Measurements from ENCODE around the gene PLCH1. TPM values are rescaled to one million over a fixed set of nuclear protein-coding genes. Genes with fewer than 3 reads are reported as not detected.

The PLCH1 gene
- total and polyA plus RNA-seq, 4 donors: 0.03 to 1.0 (median 0.22) TPM

DNA sequence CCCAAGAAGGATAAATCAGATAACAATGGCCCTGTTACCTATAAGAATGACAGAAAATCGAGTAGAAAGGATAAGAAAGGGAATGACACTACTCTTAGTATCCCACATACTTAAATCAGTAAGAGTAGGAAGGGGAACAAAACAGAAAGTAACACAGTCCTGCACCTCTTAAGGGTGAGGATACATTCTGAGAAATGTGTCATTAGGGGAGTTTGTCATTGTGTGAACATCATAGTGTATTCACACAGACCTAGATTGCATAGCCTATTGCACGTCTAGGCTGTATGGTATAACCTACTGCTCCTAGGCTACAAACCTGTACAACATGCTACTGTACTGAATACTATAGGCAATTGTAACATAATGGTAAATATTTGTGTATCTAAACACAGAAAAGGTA is 142.6 kb downstream of the PLCH1 start:
- H3K27ac ChIP-seq (ENCODE audit: low read depth in 1 of 2, low read length in 2 of 2): no peak overlapping the region
- no peak overlapping the region for H3K9ac ChIP-seq (ENCODE audit: low read depth in 1 of 2, low read length in 2 of 2)
- no peak for DNase-seq (ENCODE audit: low spot score)
- TF ChIP-seq, protein P1, sequence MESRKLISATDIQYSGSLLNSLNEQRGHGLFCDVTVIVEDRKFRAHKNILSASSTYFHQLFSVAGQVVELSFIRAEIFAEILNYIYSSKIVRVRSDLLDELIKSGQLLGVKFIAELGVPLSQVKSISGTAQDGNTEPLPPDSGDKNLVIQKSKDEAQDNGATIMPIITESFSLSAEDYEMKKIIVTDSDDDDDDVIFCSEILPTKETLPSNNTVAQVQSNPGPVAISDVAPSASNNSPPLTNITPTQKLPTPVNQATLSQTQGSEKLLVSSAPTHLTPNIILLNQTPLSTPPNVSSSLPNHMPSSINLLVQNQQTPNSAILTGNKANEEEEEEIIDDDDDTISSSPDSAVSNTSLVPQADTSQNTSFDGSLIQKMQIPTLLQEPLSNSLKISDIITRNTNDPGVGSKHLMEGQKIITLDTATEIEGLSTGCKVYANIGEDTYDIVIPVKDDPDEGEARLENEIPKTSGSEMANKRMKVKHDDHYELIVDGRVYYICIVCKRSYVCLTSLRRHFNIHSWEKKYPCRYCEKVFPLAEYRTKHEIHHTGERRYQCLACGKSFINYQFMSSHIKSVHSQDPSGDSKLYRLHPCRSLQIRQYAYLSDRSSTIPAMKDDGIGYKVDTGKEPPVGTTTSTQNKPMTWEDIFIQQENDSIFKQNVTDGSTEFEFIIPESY (IDR thresholded peaks at IDR 0.05): no peak
- TF ChIP-seq YY1 (IDR thresholded peaks at IDR 0.05) (no peak), GABPA (IDR thresholded peaks at IDR 0.05 in 1 of 2, conservative IDR thresholded peaks at IDR 0.05 in 1 of 2) (no peak), EGR1 (IDR thresholded peaks at IDR 0.05; ENCODE audit: low read depth in 2 of 2) (no peak), FOXA1 (IDR thresholded peaks at IDR 0.05) (no peak), RXRA (IDR thresholded peaks at IDR 0.05) (no peak), HNF4G (IDR thresholded peaks at IDR 0.05) (no peak), HNF4A (conservative IDR thresholded peaks at IDR 0.05) (no peak), FOXA2 (IDR thresholded peaks at IDR 0.05) (no peak), NR2F2 (IDR thresholded peaks at IDR 0.05) (no peak), TAF1 (conservative IDR thresholded peaks at IDR 0.05) (no peak), SP1 (IDR thresholded peaks at IDR 0.05) (no peak), JUND (IDR thresholded peaks at IDR 0.05) (no peak)
- TF ChIP-seq, protein P2, sequence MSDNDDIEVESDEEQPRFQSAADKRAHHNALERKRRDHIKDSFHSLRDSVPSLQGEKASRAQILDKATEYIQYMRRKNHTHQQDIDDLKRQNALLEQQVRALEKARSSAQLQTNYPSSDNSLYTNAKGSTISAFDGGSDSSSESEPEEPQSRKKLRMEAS (IDR thresholded peaks at IDR 0.05): no peak
- TF ChIP-seq, protein P3, sequence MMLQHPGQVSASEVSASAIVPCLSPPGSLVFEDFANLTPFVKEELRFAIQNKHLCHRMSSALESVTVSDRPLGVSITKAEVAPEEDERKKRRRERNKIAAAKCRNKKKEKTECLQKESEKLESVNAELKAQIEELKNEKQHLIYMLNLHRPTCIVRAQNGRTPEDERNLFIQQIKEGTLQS (IDR thresholded peaks at IDR 0.05): no peak
- TF ChIP-seq, protein P4, sequence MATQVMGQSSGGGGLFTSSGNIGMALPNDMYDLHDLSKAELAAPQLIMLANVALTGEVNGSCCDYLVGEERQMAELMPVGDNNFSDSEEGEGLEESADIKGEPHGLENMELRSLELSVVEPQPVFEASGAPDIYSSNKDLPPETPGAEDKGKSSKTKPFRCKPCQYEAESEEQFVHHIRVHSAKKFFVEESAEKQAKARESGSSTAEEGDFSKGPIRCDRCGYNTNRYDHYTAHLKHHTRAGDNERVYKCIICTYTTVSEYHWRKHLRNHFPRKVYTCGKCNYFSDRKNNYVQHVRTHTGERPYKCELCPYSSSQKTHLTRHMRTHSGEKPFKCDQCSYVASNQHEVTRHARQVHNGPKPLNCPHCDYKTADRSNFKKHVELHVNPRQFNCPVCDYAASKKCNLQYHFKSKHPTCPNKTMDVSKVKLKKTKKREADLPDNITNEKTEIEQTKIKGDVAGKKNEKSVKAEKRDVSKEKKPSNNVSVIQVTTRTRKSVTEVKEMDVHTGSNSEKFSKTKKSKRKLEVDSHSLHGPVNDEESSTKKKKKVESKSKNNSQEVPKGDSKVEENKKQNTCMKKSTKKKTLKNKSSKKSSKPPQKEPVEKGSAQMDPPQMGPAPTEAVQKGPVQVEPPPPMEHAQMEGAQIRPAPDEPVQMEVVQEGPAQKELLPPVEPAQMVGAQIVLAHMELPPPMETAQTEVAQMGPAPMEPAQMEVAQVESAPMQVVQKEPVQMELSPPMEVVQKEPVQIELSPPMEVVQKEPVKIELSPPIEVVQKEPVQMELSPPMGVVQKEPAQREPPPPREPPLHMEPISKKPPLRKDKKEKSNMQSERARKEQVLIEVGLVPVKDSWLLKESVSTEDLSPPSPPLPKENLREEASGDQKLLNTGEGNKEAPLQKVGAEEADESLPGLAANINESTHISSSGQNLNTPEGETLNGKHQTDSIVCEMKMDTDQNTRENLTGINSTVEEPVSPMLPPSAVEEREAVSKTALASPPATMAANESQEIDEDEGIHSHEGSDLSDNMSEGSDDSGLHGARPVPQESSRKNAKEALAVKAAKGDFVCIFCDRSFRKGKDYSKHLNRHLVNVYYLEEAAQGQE (IDR thresholded peaks at IDR 0.05): no peak
- TF ChIP-seq, protein P5, sequence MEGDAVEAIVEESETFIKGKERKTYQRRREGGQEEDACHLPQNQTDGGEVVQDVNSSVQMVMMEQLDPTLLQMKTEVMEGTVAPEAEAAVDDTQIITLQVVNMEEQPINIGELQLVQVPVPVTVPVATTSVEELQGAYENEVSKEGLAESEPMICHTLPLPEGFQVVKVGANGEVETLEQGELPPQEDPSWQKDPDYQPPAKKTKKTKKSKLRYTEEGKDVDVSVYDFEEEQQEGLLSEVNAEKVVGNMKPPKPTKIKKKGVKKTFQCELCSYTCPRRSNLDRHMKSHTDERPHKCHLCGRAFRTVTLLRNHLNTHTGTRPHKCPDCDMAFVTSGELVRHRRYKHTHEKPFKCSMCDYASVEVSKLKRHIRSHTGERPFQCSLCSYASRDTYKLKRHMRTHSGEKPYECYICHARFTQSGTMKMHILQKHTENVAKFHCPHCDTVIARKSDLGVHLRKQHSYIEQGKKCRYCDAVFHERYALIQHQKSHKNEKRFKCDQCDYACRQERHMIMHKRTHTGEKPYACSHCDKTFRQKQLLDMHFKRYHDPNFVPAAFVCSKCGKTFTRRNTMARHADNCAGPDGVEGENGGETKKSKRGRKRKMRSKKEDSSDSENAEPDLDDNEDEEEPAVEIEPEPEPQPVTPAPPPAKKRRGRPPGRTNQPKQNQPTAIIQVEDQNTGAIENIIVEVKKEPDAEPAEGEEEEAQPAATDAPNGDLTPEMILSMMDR (IDR thresholded peaks at IDR 0.05; ENCODE audit: low read depth, low read length, missing input control): no peak
- H3K9me3 ChIP-seq (ENCODE audit: control insufficient read depth in 4 of 4, low read length in 3 of 4): no peaks in the 10 kb centered on the region
- peaks cover 0 to 13% (median 4%) of the 10 kb centered on the region in 4 donors for H3K4me1 ChIP-seq (ENCODE audit: control insufficient read depth in 4 of 4, insufficient read depth in 4 of 4, low read length in 3 of 4)
- no peaks in the 10 kb centered on the region for H3K36me3 ChIP-seq (ENCODE audit: control insufficient read depth in 4 of 4, insufficient read depth in 3 of 4, low read depth in 1 of 4, low read length in 3 of 4)
- no peaks in the 10 kb centered on the region for H3K27me3 ChIP-seq (ENCODE audit: control insufficient read depth in 4 of 4, insufficient read depth in 4 of 4, low read length in 3 of 4)
- no peak overlapping the region for H3K4me3 ChIP-seq (ENCODE audit: low read depth in 1 of 3, low read length in 3 of 3)
- WGBS: 64% methylated on average over 2 of the region's 2 CpGs

DNA sequence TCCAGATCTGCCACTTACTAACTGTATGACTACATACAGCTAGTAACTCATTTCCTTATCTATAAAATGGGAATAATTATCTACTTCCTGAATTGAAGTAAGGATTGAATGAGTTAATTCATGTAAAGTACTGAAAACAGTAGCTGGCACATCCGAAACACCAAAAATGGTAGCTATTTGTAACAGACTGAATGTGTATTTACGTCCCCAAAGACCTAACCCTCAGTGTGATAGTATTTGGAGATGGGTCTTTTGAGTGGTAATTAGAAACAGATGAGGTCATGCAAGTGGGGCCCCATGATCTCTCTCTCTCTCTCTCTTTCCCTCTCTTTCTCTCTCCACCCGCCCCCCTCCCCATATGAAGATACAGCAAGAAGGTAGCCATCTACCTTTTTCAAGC is 146.2 kb downstream of the PLCH1 start:
- TF ChIP-seq JUND (IDR thresholded peaks at IDR 0.05): no peak
- no peak for TF ChIP-seq YY1 (IDR thresholded peaks at IDR 0.05)
- TF ChIP-seq SP1 (IDR thresholded peaks at IDR 0.05): no peak
- TF ChIP-seq FOXA2 (IDR thresholded peaks at IDR 0.05): no peak
- Histone ChIP-seq H3K27ac (ENCODE audit: low read depth in 1 of 2, low read length in 2 of 2) (no peak overlapping the region), H3K9me3 (ENCODE audit: control insufficient read depth in 4 of 4, low read length in 3 of 4) (no peaks in the 10 kb centered on the region), H3K4me1 (ENCODE audit: control insufficient read depth in 4 of 4, insufficient read depth in 4 of 4, low read length in 3 of 4) (peaks cover 0 to 3% (median 0%) of the 10 kb centered on the region in 4 donors), H3K27me3 (ENCODE audit: control insufficient read depth in 4 of 4, insufficient read depth in 4 of 4, low read length in 3 of 4) (no peaks in the 10 kb centered on the region), H3K9ac (ENCODE audit: low read depth in 1 of 2, low read length in 2 of 2) (no peak overlapping the region), H3K4me3 (ENCODE audit: low read depth in 1 of 3, low read length in 3 of 3) (no peak overlapping the region), H3K36me3 (ENCODE audit: control insufficient read depth in 4 of 4, insufficient read depth in 3 of 4, low read depth in 1 of 4, low read length in 3 of 4) (no peaks in the 10 kb centered on the region)
- 88% methylated on average over 3 of the region's 3 CpGs for WGBS
- DNase-seq (ENCODE audit: low spot score): no peak
